HG02623 (cell line): ENCODE data around the gene HK3.
A peak's percentile ranks its signal among the peaks of the same experiment; 100 is the strongest.

ENCODE experiments used
- ATAC-seq: cut with Tn5 transposase; IDR thresholded peaks from one replicate; pipeline ENCODE4 v1.9.1; 2021; ENCODE audit warnings: moderate library complexity; ENCODE audit not compliant: unreplicated experiment

Gene HK3

GRCh38 chr5:176902911-176903664, 3.9 kb upstream of the HK3 start:
- ATAC-seq, result no peak

- ATAC-seq, result no peak
Observed at GRCh38 chr5:176902102-176902814, 3.1 kb upstream of the HK3 start.

GRCh38 chr5:176901260-176902101, 2.3 kb upstream of the HK3 start:
- peak; percentile 56 for ATAC-seq

GRCh38 chr5:176900780-176901204, 1.6 kb upstream of the HK3 start:
- ATAC-seq, result no peak

- ATAC-seq, result no peak
Observed at GRCh38 chr5:176899946-176900779, 1.0 kb upstream of the HK3 start.

GRCh38 chr5:176897263-176897662, 1.9 kb downstream of the HK3 start:
- ATAC-seq, result no peak

- ATAC-seq, result no peak
Observed at GRCh38 chr5:176895831-176896230, 3.3 kb downstream of the HK3 start.

GRCh38 chr5:176894298-176894697, 4.8 kb downstream of the HK3 start:
- no peak for ATAC-seq

GRCh38 chr5:176892663-176893062, 6.5 kb downstream of the HK3 start:
- ATAC-seq, result no peak

- ATAC-seq, result no peak
Observed at GRCh38 chr5:176891331-176891958, 7.7 kb downstream of the HK3 start.

- ATAC-seq, result no peak
Observed at GRCh38 chr5:176890455-176891330, 8.5 kb downstream of the HK3 start.

GRCh38 chr5:176889321-176890280, 9.5 kb downstream of the HK3 start:
- no peak for ATAC-seq

GRCh38 chr5:176888865-176889165, 10.3 kb downstream of the HK3 start:
- ATAC-seq, result no peak

- ATAC-seq, result no peak
Observed at GRCh38 chr5:176888016-176888864, 10.9 kb downstream of the HK3 start.

GRCh38 chr5:176887252-176887849, 11.8 kb downstream of the HK3 start:
- no peak for ATAC-seq

GRCh38 chr5:176886336-176887251, 12.6 kb downstream of the HK3 start:
- ATAC-seq, result no peak
